ENCODE results near the gene MTREX.
"Not testable (repeated sequence)": the region's sequence is repeated elsewhere in the genome, so short reads cannot be mapped to it uniquely, and the experiment has no call there.

Gene MTREX

GRCh38 chr5:55307383-55308253 is at the start of gene MTREX, which contains the start of gene DHX29:
TSS of gene MTREX (plus strand) at chr5:55307989. CDS start at chr5:55308014, 25 bp downstream.
TSS of gene DHX29 (minus strand) at chr5:55307694. CDS start at chr5:55307573, 121 bp downstream.
- DNase-seq (ENCODE audit: low read depth in 2 of 2) = peak; percentile 71 to 78

DNA sequence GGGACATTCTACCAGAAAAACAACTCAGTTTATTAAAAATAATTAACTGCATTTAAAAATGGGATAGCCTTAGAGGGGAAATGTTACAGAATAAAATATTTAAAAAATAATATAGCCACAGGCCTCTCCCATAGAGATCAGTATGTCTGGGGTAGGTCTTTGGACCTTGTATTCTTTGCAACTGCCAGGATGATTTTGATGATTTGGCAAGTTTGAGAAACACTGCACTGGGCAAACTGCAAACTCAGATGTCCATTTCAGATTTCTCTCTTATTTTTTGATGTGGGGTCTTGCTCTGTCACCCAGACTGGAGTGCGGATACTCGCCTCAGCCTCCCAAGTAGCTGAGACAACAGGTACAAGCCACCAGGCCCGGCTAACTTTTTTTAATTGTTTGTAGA is 49.5 kb upstream of the MTREX start:
- DNase-seq (ENCODE audit: low read depth in 2 of 2) = no peak

- no peak for DNase-seq (ENCODE audit: low read depth in 2 of 2)
Measured at GRCh38 chr5:55276771-55277170, 31.0 kb upstream of the MTREX start.

DNA sequence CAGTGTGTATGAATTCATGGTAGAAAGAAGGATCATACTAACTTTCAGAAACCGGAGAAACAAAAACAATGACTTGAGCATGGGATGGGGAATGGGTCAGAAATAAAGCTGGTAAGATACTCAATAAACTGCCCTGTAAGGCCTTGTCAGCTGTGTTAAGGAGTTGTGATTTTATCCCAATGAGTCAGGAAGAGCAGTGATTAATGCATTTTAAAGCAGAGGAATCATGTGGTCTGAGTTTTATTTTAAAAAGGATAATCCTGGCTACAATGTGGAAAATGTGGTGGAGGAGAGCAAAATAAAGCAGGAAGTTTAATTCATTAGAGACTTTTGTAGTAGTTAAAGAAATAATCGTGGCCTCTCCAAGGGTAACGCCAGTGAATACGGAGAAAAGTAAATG is 29.0 kb upstream of the MTREX start:
- DNase-seq (ENCODE audit: low read depth in 2 of 2) = no peak

DNA sequence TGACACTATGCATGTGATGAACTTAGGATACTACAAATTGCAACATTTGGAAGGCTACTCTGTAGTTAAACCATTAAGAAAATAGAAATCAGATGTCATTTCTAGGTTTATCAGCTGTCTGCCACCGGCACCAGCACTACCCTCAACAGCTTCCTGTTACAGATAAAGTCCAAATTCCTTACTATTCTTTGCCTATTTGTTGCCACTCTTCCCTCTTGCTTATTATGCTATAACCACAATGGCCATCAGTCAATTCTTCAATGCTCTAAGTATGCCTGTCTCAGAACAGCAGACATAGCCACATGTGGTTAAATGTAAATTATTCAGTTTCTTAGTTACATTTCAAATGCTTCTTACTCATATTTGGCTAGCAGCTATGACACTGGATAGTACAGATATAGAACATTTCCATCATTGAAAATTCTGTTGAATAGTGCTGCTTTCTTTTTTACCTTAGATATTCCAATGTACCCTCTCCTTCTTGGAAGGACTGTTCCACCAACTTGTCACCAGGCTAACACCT is 21.3 kb upstream of the MTREX start:
- DNase-seq (ENCODE audit: low read depth in 2 of 2) = no peak

DNA sequence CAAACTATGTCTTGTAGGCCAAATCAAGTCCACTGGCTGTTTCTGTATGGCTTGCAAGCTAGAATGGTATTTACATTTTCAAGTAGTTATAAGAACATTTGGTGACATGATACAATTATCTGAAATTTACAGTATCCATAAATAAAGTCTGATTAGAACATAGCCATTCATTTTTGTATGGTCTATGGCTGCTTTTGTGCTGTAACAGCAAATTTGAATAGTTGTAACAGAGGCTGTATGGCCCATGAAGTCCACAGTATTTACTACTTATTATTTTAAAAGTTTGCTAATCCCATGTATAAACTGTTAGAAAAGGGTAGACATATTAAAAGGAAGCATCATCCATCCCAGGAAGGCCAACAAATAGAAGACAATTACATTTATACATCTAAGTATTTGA is 18.0 kb upstream of the MTREX start:
- no peak for DNase-seq (ENCODE audit: low read depth in 2 of 2)

- DNase-seq (ENCODE audit: low read depth in 2 of 2) = no peak
Measured at GRCh38 chr5:55290991-55291390, 16.8 kb upstream of the MTREX start.

DNA sequence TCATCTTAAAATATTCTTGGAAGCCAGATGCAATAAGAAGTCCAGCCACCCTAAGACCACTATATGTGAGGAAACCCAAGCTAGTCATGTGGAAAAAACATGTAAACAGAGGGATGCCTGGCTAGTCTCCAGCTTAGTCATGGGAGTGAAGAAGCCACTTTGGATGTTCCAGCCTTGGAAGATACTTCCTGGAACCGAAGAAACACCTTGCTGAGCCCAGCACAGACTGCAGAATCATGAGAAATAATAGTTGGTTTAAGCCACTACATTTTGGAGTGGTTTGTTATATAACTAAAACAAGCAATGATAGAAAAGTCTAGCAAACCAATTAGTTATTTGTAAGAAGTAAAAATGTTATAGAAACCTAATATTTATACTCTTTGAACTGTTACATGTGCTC is 12.9 kb upstream of the MTREX start:
- DNase-seq (ENCODE audit: low read depth in 2 of 2) = no peak

- DNase-seq (ENCODE audit: low read depth in 2 of 2) = no peak
Measured at GRCh38 chr5:55300890-55301289, 6.9 kb upstream of the MTREX start.

DNA sequence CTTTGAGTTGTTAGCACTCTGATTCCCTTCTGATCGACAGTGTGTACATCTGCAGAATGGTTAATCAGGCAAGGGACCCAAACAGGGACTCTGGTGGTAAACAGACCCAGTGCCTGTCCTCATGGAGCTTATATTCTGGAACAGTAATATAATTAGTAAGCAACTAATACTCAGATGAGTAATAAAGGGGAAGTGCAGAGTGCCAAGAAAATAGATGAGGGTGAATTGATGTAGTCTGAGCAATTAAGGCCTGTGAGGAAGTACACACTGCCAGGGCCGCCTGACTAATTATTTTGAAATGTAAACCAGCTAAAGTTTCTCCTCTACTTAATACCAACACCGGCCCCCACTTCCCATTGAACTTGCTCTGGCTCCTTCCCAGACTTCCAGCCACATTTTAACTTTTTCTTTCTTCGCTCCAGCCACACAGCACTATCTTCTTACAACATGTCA is 4.5 kb upstream of the MTREX start:
- DNase-seq (ENCODE audit: low read depth in 2 of 2) = no peak

DNA sequence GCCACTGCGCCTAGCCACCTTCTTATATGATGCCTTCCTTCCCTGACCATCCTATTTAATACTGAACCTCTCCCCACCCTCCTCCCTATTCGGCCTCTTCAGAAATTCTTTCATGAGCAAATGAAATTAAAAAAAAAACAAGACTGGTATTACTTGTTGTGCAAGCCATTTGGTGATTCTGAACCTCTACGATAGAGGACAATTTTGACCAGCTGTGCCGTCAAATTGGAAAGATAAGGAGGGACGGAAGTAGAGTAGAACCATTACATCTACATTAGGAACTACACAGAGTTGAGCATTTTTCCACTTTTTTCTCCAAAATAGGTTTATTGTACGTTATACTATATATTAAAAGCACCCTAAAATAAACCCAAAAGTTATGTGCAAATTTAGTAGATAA is 3.2 kb upstream of the MTREX start:
- DNase-seq (ENCODE audit: low read depth in 2 of 2) = no peak

- no peak for DNase-seq (ENCODE audit: low read depth in 2 of 2)
Measured at GRCh38 chr5:55305345-55305744, 2.4 kb upstream of the MTREX start.

DNA sequence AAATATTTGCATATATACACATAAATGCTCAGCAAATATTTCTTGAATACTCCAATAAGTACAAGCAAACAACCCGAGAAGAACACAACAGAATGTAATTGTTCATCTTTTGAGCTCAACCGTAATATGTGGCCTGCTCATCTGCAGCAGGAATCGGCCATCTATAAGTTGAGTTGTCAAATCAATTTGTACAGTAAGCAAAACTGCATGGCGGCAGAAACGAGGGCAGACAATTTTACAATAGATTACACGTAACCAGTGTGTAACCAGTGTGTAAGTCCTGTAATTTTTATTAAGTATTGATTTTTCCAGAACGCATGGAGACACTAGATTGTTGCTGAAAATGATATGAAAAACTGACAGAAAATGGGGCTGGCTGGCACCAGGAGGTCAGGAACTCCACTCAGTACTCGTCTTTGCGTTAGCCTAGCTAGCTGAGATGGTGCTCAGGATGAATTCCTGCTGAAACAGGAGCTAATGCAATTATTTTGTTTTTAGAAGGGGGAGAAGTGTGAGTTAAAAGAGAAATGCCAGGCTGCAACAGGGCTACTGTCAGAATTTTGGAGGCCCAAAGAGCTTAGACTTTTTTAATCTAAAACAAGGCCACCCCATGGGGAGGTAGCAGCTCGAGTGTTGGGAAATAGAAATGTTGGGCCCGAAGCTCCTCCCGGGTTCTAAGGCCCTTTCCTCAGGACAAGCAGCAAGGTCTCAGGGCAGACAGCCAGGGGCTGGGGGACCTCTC is 977 bp upstream of the MTREX start:
- no peak for DNase-seq (ENCODE audit: low read depth in 2 of 2)

DNA sequence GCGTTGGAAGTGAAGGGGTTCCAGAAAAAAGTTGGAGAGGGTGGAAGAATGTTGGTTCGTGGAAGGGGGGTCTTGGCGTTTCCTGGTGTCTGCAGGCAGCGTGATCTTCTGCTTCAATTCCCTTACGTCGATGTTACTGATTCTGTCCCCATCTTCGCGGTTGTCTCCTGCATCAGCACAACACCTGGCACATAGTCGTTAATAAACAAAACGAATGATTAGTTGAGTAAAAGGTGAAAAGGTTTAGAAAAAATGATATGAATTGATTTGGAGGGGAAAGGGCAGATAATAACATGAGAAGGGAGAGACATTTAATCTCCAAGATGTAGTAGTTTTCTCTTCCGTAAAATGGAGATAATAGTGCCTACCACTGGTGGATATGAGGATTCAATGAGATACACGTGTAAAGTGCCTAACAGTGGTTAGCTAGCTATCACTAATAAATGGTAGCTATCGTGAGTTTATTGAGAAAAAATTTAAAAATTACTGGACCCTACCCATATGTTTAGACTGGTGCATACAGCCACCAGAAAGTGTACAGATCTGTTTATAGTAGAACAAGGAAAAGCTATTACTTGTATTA is 556 bp downstream of the MTREX start:
- DNase-seq (ENCODE audit: low read depth in 2 of 2) = no peak

DNA sequence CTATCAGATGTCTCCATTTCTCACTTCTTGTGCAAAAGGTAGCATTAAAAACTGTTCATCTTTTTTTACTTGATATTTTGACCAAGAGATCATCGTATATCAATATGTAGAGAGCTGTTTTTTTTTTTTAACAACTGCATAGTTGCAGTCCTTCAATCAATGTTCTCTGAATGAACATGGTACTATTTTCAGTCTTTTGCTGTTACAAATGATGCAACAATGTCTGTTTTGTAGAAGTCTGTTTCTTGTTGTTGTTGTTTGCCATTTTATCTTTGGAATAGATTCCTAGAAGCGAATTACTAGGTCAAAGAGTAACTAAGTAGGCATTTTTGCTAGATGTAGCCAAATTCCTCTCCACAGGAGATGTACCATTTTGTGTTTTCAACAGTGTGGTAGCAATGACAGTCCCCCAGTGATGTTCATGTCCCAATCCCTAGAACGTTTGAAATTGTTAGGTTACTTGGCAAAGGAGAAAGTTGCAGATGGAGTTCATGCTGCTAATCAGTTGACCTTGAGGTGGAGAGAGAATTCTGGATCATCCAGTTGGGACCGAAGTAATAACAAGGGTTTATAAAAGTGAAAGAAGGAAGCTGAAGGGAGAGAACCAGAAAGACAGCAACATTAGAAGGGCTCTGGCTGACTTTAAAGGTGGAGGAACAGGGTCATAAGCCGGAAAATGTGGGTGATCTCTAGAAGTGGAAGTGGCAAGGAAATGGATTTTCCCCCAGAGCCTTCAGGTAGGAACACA is 6.3 kb downstream of the MTREX start:
- DNase-seq (ENCODE audit: low read depth in 2 of 2) = no peak

GRCh38 chr5:55316289-55316688 is 8.5 kb downstream of the MTREX start:
- DNase-seq (ENCODE audit: low read depth in 2 of 2) = no peak

DNA sequence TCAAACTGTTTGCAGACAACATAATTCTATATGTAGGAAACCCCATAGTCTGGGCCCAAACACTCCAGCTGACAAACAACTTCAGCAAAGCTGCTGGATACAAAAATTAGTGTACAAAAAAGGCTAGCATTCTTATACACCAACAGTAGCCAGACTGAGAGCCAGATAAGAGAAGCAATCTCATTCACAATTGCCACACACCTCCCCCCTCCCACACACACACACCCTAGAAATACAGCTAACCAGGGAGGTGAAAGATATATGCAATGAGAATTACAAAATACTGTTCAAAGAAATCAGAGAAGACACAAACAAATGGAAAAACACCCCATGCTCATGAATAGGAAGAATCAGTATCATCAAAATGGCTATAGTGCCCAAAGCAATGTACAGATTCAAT is 9.0 kb downstream of the MTREX start:
- no peak for DNase-seq (ENCODE audit: low read depth in 2 of 2)

GRCh38 chr5:55318237-55318636 is 10.4 kb downstream of the MTREX start:
- DNase-seq (ENCODE audit: low read depth in 2 of 2) = not testable (repeated sequence)

- DNase-seq (ENCODE audit: low read depth in 2 of 2) = no peak
Measured at GRCh38 chr5:55319491-55319890, 11.7 kb downstream of the MTREX start.

DNA sequence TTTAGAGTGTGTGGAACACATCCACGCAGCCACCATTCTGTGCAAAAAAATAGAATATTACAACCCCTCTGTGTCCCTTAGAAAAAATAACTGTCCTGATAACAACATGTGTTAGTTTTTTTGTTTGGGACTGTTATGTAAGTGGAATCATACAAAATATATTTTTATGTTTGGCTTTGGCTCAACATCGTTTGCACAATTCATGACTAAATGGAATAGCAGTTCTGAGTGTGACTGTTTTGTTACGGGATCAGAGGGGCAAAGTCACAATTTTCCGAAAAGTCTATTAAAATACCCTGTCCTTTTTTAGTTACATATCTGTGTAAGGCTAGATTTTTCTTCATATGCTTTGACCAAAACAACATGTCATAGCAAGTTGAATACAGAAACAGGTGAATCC is 12.8 kb downstream of the MTREX start:
- no peak for DNase-seq (ENCODE audit: low read depth in 2 of 2)

DNA sequence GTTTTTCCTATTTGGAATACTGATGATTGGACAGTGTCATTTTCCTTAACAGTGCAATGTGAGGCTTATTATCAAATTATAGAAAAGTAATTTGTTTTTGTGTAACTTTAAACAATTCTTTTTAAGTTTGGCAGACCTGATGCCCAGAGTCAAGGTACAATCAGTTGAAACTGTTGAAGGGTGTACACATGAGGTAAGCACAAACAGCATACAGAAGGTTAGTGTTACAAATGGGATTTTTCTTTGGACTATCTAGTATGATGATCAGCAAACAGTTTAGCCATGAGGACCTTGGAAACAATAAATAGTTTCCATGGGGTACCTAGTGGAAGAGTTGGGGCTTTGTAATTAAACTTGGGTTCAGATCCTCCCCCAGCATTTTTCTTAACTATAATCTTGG is 16.2 kb downstream of the MTREX start:
- DNase-seq (ENCODE audit: low read depth in 2 of 2) = no peak

All from stimulated activated CD8-positive, alpha-beta memory T cell treated with anti-CD3 and anti-CD28 coated beads, Interleukin-2, amount 100 ng/mL, for 1 hour (primary cell).